Activated CD8-positive, alpha-beta T cell treated with anti-CD3 and anti-CD28 coated beads for 36 hours (primary cell): ENCODE measurements around the gene ZFYVE28. TPM values are rescaled to one million over a fixed set of nuclear protein-coding genes. Genes with fewer than 3 reads are reported as not detected.
A peak's percentile ranks its signal among the peaks of the same experiment; 100 is the strongest.

Source experiments
- ATAC-seq: fragments of 200-7000 bp; cut with Tn5 transposase; one replicate; pipeline ENCODE4 v1.10.0; 2021; ENCODE audit warnings: mild to moderate bottlenecking, moderate library complexity
- CTCF ChIA-PET: fragments of 350-600 bp; sonication (Branson Sonifier 250); formaldehyde crosslinking; loops from one replicate; lab custom pipeline; 2021; ENCODE audit warnings: antibody characterized with exemption; lab: Charles Lee
- POLR2A ChIA-PET: fragments of 350-600 bp; sonication (Branson Sonifier 250); formaldehyde crosslinking; loops from one replicate; lab custom pipeline; 2021; ENCODE audit warnings: antibody characterized with exemption; lab: Charles Lee
- DNase-seq: peaks from one replicate; pipeline ENCODE4 v3.0.0-alpha.2; 2020
- H3K27ac Mint-ChIP-seq: one replicate; pipeline ENCODE4 v1.8.0; 2021; ENCODE audit warnings: mild to moderate bottlenecking, mixed read lengths
- H3K27me3 Mint-ChIP-seq: one replicate; pipeline ENCODE4 v1.8.0; 2021; ENCODE audit warnings: mixed read lengths
- H3K36me3 Mint-ChIP-seq: one replicate; pipeline ENCODE4 v1.8.0; 2021; ENCODE audit warnings: low read depth, mixed read lengths
- H3K4me1 Mint-ChIP-seq: one replicate; pipeline ENCODE4 v1.8.0; 2021; ENCODE audit warnings: low read depth, mixed read lengths
- H3K4me3 Mint-ChIP-seq: one replicate; pipeline ENCODE4 v1.8.0; 2021; ENCODE audit warnings: mild to moderate bottlenecking, moderate library complexity, mixed read lengths
- H3K9me3 Mint-ChIP-seq: one replicate; pipeline ENCODE4 v1.8.0; 2021; ENCODE audit warnings: mixed read lengths
- intact Hi-C: fragments of 100-400 bp; cut with micrococcal nuclease; formaldehyde crosslinking; loops from one replicate; pipeline ENCODE4 v1.10.0; 2022
- total RNA-seq, 2 experiments: library from RNA; stranded (reverse); gene quantifications; one replicate each; pipeline ENCODE4 v1.2.3, GENCODE V29; 2021
- TF ChIP-seq, protein P1 (sequence below): fragments of 200-600 bp; IDR thresholded peaks from one replicate; pipeline ENCODE4 v1.8.0; 2022; ENCODE audit warnings: antibody characterized with exemption, mild to moderate bottlenecking

The ZFYVE28 gene
- total RNA-seq, 2 experiments from 2014 or later: 4.9 to 7.0 TPM

DNA sequence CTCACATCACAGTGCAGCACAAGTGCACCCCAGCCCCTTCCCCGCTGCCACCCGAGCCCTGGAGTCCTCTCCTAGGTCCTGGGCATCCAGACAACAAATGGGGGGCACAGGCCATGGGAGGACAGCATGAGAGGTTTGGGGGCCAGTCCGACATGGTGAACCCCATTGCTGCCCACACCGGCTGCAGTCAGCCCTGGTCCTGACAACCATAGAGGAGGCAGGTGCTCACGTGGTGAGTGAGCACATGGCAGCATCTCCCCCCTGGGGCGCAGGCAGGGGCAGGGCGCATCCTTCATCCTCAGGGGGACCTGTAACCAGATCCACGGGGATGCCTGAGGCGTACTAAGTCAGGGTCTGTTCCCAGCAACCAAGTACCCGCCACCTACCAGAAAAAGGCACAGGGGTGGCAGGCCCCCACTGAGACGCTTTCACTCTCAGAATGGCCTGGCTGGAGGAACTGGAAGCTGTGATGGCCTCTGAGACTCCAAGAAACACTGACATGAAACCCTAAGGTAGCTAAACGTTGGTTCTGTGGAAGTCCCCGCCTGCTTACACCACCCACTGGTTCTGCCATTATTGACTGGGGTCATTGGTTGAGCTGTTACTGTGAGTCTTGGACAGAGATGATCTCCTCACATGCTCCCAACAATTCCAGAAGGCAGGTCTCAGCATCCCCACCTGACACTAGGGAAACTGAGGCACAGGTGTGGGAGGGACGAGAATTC lies 6.5 kb downstream of the ZFYVE28 start:
- Mint-ChIP-seq H3K27me3 (peaks cover 19% of the 10 kb centered on the region), H3K4me1 (peaks cover 60% of the 10 kb centered on the region), H3K27ac (peak overlapping the region; percentile 99), H3K4me3 (peak overlapping the region; percentile 56), H3K9me3 (no peaks in the 10 kb centered on the region), H3K36me3 (no peaks in the 10 kb centered on the region)
- TF ChIP-seq, protein P1, sequence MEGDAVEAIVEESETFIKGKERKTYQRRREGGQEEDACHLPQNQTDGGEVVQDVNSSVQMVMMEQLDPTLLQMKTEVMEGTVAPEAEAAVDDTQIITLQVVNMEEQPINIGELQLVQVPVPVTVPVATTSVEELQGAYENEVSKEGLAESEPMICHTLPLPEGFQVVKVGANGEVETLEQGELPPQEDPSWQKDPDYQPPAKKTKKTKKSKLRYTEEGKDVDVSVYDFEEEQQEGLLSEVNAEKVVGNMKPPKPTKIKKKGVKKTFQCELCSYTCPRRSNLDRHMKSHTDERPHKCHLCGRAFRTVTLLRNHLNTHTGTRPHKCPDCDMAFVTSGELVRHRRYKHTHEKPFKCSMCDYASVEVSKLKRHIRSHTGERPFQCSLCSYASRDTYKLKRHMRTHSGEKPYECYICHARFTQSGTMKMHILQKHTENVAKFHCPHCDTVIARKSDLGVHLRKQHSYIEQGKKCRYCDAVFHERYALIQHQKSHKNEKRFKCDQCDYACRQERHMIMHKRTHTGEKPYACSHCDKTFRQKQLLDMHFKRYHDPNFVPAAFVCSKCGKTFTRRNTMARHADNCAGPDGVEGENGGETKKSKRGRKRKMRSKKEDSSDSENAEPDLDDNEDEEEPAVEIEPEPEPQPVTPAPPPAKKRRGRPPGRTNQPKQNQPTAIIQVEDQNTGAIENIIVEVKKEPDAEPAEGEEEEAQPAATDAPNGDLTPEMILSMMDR: no peak
- CTCF ChIA-PET: interaction anchor here (0.9 to 2.1 kb wide), 15 partner anchors 9 to 258 kb away, joined by 3 to 12 read pairs (median 4); partner anchors contain the start of gene MXD4
- POLR2A ChIA-PET: interaction anchor here (0.6 to 5.0 kb wide), 15 partner anchors 10 to 402 kb away, joined by 3 to 22 read pairs (median 3); partner anchors contain the start of genes HAUS3, POLN and RNF4
- DNase-seq (peak; percentile 51), ATAC-seq (no peak)
- intact Hi-C loops: loop anchor here (2.0 to 5.0 kb wide), 3 partner anchors 130 to 170 kb away; partner anchors contain the start of genes HAUS3, MXD4 and POLN

DNA sequence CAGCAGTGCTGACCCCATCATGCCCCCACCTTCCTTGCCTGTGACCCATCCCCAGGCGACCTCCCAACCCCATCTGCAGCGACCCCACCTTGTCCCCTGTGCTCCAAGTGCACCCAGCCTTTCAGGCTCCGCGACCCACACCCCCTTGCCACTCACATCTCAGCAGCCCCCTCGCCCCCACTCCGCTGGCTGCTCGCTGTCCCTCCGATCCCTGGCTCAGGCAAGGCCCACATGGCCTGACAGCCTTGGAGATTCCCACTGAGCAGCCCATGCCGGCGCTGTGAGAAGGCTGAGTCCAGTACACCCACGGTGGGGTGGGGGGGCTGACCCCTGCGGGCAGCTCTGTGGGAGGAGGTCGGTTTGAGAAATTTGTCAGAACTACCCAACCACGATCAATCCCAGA lies 9.1 kb downstream of the ZFYVE28 start:
- H3K9me3 Mint-ChIP-seq: no peaks in the 10 kb centered on the region
- intact Hi-C loops: no loop called here
- no peaks in the 10 kb centered on the region for H3K36me3 Mint-ChIP-seq
- POLR2A ChIA-PET: interaction anchor here (1.1 to 1.3 kb wide), 3 partner anchors 27 to 60 kb away, joined by 3 to 4 read pairs (median 3); partner anchors contain the start of gene RNF4
- CTCF ChIA-PET: no interaction called here
- no peak overlapping the region for H3K4me3 Mint-ChIP-seq
- peaks cover 48% of the 10 kb centered on the region for H3K4me1 Mint-ChIP-seq
- ATAC-seq (no peak), DNase-seq (no peak)
- no peak overlapping the region for H3K27ac Mint-ChIP-seq
- peaks cover 2% of the 10 kb centered on the region for H3K27me3 Mint-ChIP-seq
- TF ChIP-seq, protein P1: no peak

DNA sequence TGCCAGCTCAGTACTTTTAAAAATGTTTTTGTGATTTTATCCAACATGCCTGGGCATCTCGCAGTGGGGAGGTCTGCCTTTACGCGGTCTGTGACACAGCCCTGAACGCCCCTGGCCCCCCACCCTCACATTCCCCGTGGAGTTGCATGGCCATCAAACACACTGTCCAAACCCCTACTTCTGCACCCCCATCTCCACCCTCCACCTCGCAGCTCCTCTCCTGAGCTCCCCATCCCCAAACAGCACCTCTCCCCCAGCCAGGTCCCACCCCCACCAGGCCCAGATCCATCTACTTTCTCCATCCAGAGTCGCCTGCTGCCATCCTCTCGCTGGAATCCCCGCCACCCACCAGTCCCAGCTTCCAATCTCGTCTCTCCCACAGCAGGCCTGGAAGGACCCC lies 9.5 kb downstream of the ZFYVE28 start:
- no peak for ATAC-seq
- no peak for DNase-seq
- Mint-ChIP-seq H3K27me3 (no peaks in the 10 kb centered on the region), H3K4me3 (no peak overlapping the region), H3K9me3 (no peaks in the 10 kb centered on the region), H3K4me1 (peaks cover 44% of the 10 kb centered on the region), H3K27ac (no peak overlapping the region), H3K36me3 (no peaks in the 10 kb centered on the region)
- ChIA-PET CTCF (no interaction called here), POLR2A (interaction anchor here (1.1 to 1.3 kb wide), 4 partner anchors 21 to 60 kb away, joined by 3 to 4 read pairs (median 3); partner anchors contain the start of gene RNF4)
- intact Hi-C loops: no loop called here
- TF ChIP-seq, protein P1: no peak

DNA sequence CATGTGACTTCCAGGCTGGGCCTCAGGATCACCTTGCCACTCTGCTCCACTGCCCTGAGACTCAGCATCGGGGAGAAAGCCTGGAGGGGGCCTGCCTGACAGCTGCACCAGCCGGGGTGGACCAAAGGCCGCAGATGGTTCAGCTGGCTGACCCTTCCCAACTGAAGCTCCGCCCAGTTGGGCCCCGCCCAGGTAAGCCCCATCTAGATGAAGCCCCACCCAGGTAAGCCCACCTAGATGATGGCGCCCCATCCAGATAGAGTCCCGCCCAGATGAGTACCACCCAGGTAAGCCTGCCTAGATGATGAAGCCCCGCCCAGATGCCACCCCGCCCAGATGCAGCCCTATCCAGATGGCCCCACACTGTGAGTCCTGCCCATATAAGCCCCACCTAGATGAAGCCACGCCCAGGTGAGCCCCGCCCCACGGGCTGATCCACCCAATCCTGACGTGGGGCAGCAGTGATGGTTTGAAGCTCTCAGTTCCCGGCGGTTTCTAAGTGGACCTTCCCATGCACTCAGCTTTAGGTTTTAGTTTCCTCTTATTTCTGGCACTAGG lies 10.0 kb downstream of the ZFYVE28 start:
- POLR2A ChIA-PET: interaction anchor here (1.1 to 1.3 kb wide), 4 partner anchors 21 to 61 kb away, joined by 3 to 4 read pairs (median 3); partner anchors contain the start of gene RNF4
- CTCF ChIA-PET: no interaction called here

More for the DNA sequence above, 10.0 kb downstream of the ZFYVE28 start:
- Mint-ChIP-seq H3K27ac (no peak overlapping the region), H3K27me3 (no peaks in the 10 kb centered on the region), H3K9me3 (no peaks in the 10 kb centered on the region), H3K36me3 (no peaks in the 10 kb centered on the region), H3K4me3 (no peak overlapping the region), H3K4me1 (peaks cover 39% of the 10 kb centered on the region)
- DNase-seq (peak; percentile 50), ATAC-seq (no peak)
- TF ChIP-seq, protein P1: no peak
- intact Hi-C loops: no loop called here
